AG10803 (cell line): Measurements from ENCODE around the gene DOCK11.
"Not testable (repeated sequence)": the region's sequence is repeated elsewhere in the genome, so short reads cannot be mapped to it uniquely, and the experiment has no call there.

Experiments used
- DNase-seq: peaks from one replicate; pipeline ENCODE4 v3.0.0; 2010; ENCODE audit warnings: low read depth
- H3K4me3 ChIP-seq: 2 replicates; pipeline ENCODE4 v1.5.1; 2011; ENCODE audit warnings: mild to moderate bottlenecking, low read length, control low read depth
- CTCF ChIP-seq: conservative IDR thresholded peaks from 2 replicates; pipeline ENCODE4 v1.5.1; 2011; ENCODE audit warnings: mild to moderate bottlenecking, low read length, control low read depth, inconsistent platforms

The DOCK11 gene

DNA sequence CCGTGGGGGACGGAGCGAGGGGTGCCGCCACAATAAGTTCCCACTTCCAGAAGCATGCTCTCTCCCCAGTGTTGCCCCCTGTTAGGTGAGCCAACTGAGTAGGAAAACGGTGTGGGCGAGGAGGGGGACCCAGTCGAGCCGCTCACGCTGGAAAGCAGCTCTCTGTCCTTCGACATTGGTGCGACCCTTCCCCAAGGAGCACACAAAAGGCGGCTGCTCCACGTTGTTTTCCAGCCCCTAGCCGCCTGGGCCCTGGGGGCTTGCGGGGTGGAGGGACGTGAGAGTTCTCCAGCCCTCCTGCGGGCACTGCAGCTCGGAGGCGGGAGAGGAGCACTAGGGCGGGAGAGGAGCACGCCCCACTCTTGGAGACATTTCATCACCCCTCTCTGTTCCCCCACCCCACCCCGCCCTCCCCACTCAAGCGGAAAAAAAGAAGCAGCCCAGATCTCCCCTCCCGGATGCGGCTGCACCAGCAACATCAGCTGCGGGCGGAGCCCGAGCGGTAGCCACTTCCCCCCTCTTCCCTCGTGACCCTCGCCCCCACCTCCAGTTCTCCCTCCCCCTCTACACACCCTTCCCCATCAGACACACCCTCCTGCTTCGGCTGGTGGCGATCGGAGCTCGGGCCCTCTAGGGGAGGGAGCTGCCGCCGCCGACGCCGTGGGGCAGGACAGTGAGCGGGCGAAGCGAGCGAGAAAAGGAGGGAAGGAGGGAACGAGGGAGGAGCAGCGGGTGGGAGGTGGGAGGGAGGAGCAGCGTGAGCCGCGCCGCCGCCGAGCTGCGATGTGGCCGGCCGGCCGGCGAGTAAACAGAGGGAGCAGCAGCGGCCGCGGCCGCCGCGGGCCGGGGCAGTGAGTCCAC, at the start of gene DOCK11:
Gene DOCK11, plus strand, starts transcription at position 755 of the 861 bp plus-strand sequence. CDS start 157 bp downstream, outside the sequence.
- TF ChIP-seq CTCF, result no peak
- peak; percentile 86 for DNase-seq
- H3K4me3 ChIP-seq, result peak within 1 kb of the TSS; percentile 75

DNA sequence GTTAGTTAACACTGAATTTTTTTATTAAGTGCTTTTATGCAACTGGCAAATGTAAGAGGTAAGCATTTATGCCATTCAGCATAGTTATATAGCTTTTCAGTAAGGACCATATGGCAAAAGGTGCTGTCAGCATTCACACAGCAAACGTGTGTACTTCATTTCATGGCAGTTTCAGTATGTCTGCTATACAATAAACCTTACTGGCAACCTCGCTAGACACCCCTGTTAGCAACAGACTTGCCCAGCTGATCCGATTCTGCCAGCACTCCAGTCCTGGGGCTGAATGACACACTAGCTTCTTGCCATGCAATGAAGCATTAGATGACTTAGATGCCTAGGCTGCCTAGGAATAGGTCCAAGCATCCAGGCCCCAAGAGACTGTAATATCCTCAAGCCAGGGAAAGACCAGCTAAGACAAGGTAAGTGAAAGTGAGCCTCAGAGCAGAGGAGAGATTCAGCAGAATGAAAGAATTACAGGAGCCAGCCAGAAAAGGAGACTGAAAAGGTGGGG, 47.3 kb upstream of the DOCK11 start:
- TF ChIP-seq CTCF, result no peak
- DNase-seq, result peak; percentile 36
- no peak overlapping the region for H3K4me3 ChIP-seq

GRCh38 chrX:118455013-118455412, 40.6 kb upstream of the DOCK11 start:
- no peak for DNase-seq
- no peak for TF ChIP-seq CTCF
- no peak overlapping the region for H3K4me3 ChIP-seq

GRCh38 chrX:118459494-118459893, 36.1 kb upstream of the DOCK11 start:
- TF ChIP-seq CTCF, result peak; percentile 68
- DNase-seq, result peak; percentile 47
- H3K4me3 ChIP-seq, result no peak overlapping the region

GRCh38 chrX:118464501-118464900, 31.1 kb upstream of the DOCK11 start:
- DNase-seq, result no peak
- no peak overlapping the region for H3K4me3 ChIP-seq
- no peak for TF ChIP-seq CTCF

- DNase-seq, result no peak
- no peak overlapping the region for H3K4me3 ChIP-seq
- TF ChIP-seq CTCF, result no peak
These were observed 27.5 kb upstream of the DOCK11 start for GRCh38 chrX:118468122-118468521.

- H3K4me3 ChIP-seq, DNase-seq: not testable (repeated sequence)
These were observed 24.8 kb upstream of the DOCK11 start for GRCh38 chrX:118470721-118471347.
